NT2/D1 (cell line): ENCODE results near the gene KCND3.

ENCODE experiments used
- SUZ12 ChIP-seq: IDR thresholded peaks from 2 replicates; pipeline ENCODE4 v1.6.1; 2011; ENCODE audit not compliant: insufficient read length, insufficient read depth; ENCODE audit errors: extremely low read depth
- YY1 ChIP-seq: IDR thresholded peaks from 2 replicates; pipeline ENCODE4 v1.6.1; 2011; ENCODE audit not compliant: insufficient read length, insufficient read depth
- ZNF274 ChIP-seq: IDR thresholded peaks from 2 replicates; pipeline ENCODE4 v1.6.1; 2011; ENCODE audit warnings: mild to moderate bottlenecking, low read depth, low read length

GRCh38 chr1:111958851-111959250 is 30.6 kb downstream of the KCND3 start:
- TF ChIP-seq YY1, result no peak
- TF ChIP-seq ZNF274, result no peak
- TF ChIP-seq SUZ12, result no peak
